Activated T-cell treated with anti-CD3 and anti-CD28 coated beads, Interleukin-2, amount 50 U/mL, for 4 hours (primary cell): ENCODE measurements around the gene KCNQ5. TPM values are rescaled to one million over a fixed set of nuclear protein-coding genes. Genes with fewer than 3 reads are reported as not detected.

ENCODE experiments used
- ATAC-seq, 2 donors: fragments of 200-7000 bp; cut with Tn5 transposase; one replicate each; pipeline ENCODE4 v1.10.0; 2021
- DNase-seq: peaks from one replicate; pipeline ENCODE4 v3.0.0-alpha.2; 2020
- H3K27me3 Mint-ChIP-seq: one replicate; pipeline ENCODE4 v1.8.0; 2021; ENCODE audit warnings: low read depth, mixed read lengths
- H3K36me3 Mint-ChIP-seq: one replicate; pipeline ENCODE4 v1.8.0; 2022; ENCODE audit warnings: mixed read lengths; ENCODE audit not compliant: insufficient read depth
- H3K4me1 Mint-ChIP-seq: one replicate; pipeline ENCODE4 v1.8.0; 2021; ENCODE audit warnings: low read depth, mixed read lengths
- H3K4me3 Mint-ChIP-seq: one replicate; pipeline ENCODE4 v1.8.0; 2021; ENCODE audit warnings: mild to moderate bottlenecking, moderate library complexity, mixed read lengths
- H3K9me3 Mint-ChIP-seq: one replicate; pipeline ENCODE4 v1.8.0; 2021; ENCODE audit warnings: mixed read lengths
- total RNA-seq, 3 donors: library from RNA; stranded (reverse); gene quantifications; one replicate each; pipeline ENCODE4 v1.2.1, GENCODE V29; 2021

KCNQ5 gene
- total RNA-seq, 3 donors from 2014 or later, result 9.7 to 13.1 (median 11.0) TPM

- no peak for ATAC-seq
- no peaks in the 10 kb centered on the region for H3K4me1 Mint-ChIP-seq
- peaks cover 4% of the 10 kb centered on the region for H3K36me3 Mint-ChIP-seq
- H3K4me3 Mint-ChIP-seq, result no peak overlapping the region
- no peak for DNase-seq
- no peaks in the 10 kb centered on the region for H3K27me3 Mint-ChIP-seq
- no peaks in the 10 kb centered on the region for H3K9me3 Mint-ChIP-seq
These were observed 378.6 kb downstream of the KCNQ5 start for GRCh38 chr6:73000460-73000859.

- DNase-seq (no peak), ATAC-seq (no peak)
- Mint-ChIP-seq H3K27me3 (no peaks in the 10 kb centered on the region), H3K4me3 (no peak overlapping the region), H3K36me3 (peaks cover 14% of the 10 kb centered on the region), H3K9me3 (no peaks in the 10 kb centered on the region), H3K4me1 (no peaks in the 10 kb centered on the region)
These were observed 380.7 kb downstream of the KCNQ5 start for GRCh38 chr6:73002588-73002987.

- Mint-ChIP-seq H3K27me3 (no peaks in the 10 kb centered on the region), H3K4me3 (no peak overlapping the region), H3K9me3 (no peaks in the 10 kb centered on the region), H3K4me1 (no peaks in the 10 kb centered on the region), H3K36me3 (peaks cover 18% of the 10 kb centered on the region)
- DNase-seq (no peak), ATAC-seq (no peak)
These were observed 381.4 kb downstream of the KCNQ5 start for GRCh38 chr6:73003302-73003701.

- Mint-ChIP-seq H3K4me1 (no peaks in the 10 kb centered on the region), H3K4me3 (no peak overlapping the region), H3K9me3 (no peaks in the 10 kb centered on the region), H3K27me3 (no peaks in the 10 kb centered on the region), H3K36me3 (peaks cover 22% of the 10 kb centered on the region)
- ATAC-seq (no peak), DNase-seq (no peak)
These were observed 382.4 kb downstream of the KCNQ5 start for GRCh38 chr6:73004231-73004630.

- Mint-ChIP-seq H3K27me3 (no peaks in the 10 kb centered on the region), H3K4me1 (no peaks in the 10 kb centered on the region), H3K36me3 (peaks cover 24% of the 10 kb centered on the region), H3K4me3 (no peak overlapping the region), H3K9me3 (no peaks in the 10 kb centered on the region)
- DNase-seq, result no peak
- no peak for ATAC-seq
These were observed 383.0 kb downstream of the KCNQ5 start for GRCh38 chr6:73004861-73005260.

GRCh38 chr6:73006146-73006545 lies 384.3 kb downstream of the KCNQ5 start:
- no peaks in the 10 kb centered on the region for H3K27me3 Mint-ChIP-seq
- H3K4me3 Mint-ChIP-seq, result no peak overlapping the region
- ATAC-seq (no peak), DNase-seq (no peak)
- peaks cover 21% of the 10 kb centered on the region for H3K36me3 Mint-ChIP-seq
- H3K9me3 Mint-ChIP-seq, result no peaks in the 10 kb centered on the region
- no peaks in the 10 kb centered on the region for H3K4me1 Mint-ChIP-seq

- no peak overlapping the region for H3K4me3 Mint-ChIP-seq
- no peak for ATAC-seq
- H3K9me3 Mint-ChIP-seq, result no peaks in the 10 kb centered on the region
- H3K36me3 Mint-ChIP-seq, result peaks cover 16% of the 10 kb centered on the region
- no peak for DNase-seq
- H3K27me3 Mint-ChIP-seq, result no peaks in the 10 kb centered on the region
- H3K4me1 Mint-ChIP-seq, result no peaks in the 10 kb centered on the region
These were observed 390.1 kb downstream of the KCNQ5 start for GRCh38 chr6:73011945-73012344.

GRCh38 chr6:73017476-73017875 lies 395.6 kb downstream of the KCNQ5 start:
- Mint-ChIP-seq H3K4me3 (no peak overlapping the region), H3K36me3 (no peaks in the 10 kb centered on the region), H3K27me3 (no peaks in the 10 kb centered on the region)

GRCh38 chr6:73024598-73024997 lies 402.7 kb downstream of the KCNQ5 start:
- no peak for ATAC-seq
- no peaks in the 10 kb centered on the region for H3K9me3 Mint-ChIP-seq
- H3K4me3 Mint-ChIP-seq, result no peak overlapping the region
- H3K36me3 Mint-ChIP-seq, result no peaks in the 10 kb centered on the region
- no peak for DNase-seq
- H3K4me1 Mint-ChIP-seq, result no peaks in the 10 kb centered on the region
- no peaks in the 10 kb centered on the region for H3K27me3 Mint-ChIP-seq

More at GRCh38 chr6:73017476-73017875, 395.6 kb downstream of the KCNQ5 start:
- H3K9me3 Mint-ChIP-seq, result no peaks in the 10 kb centered on the region
- H3K4me1 Mint-ChIP-seq, result no peaks in the 10 kb centered on the region
- ATAC-seq (no peak), DNase-seq (no peak)

- Mint-ChIP-seq H3K27me3 (no peaks in the 10 kb centered on the region), H3K9me3 (no peaks in the 10 kb centered on the region), H3K36me3 (no peaks in the 10 kb centered on the region), H3K4me1 (peaks cover 3% of the 10 kb centered on the region), H3K4me3 (no peak overlapping the region)
- no peak for DNase-seq
- no peak for ATAC-seq
These were observed 405.8 kb downstream of the KCNQ5 start for GRCh38 chr6:73027691-73028090.

GRCh38 chr6:73028124-73028766 lies 406.4 kb downstream of the KCNQ5 start:
- Mint-ChIP-seq H3K27me3 (no peaks in the 10 kb centered on the region), H3K4me3 (no peak overlapping the region), H3K4me1 (peaks cover 3% of the 10 kb centered on the region), H3K9me3 (no peaks in the 10 kb centered on the region), H3K36me3 (no peaks in the 10 kb centered on the region)
- ATAC-seq, result no peak
- no peak for DNase-seq

GRCh38 chr6:73028893-73029450 lies 407.1 kb downstream of the KCNQ5 start:
- Mint-ChIP-seq H3K9me3 (no peaks in the 10 kb centered on the region), H3K4me1 (peaks cover 3% of the 10 kb centered on the region), H3K27me3 (no peaks in the 10 kb centered on the region), H3K36me3 (no peaks in the 10 kb centered on the region), H3K4me3 (no peak overlapping the region)
- no peak for DNase-seq
- no peak for ATAC-seq

- Mint-ChIP-seq H3K27me3 (no peaks in the 10 kb centered on the region), H3K4me3 (no peak overlapping the region), H3K36me3 (no peaks in the 10 kb centered on the region), H3K4me1 (peaks cover 3% of the 10 kb centered on the region), H3K9me3 (no peaks in the 10 kb centered on the region)
- no peak for DNase-seq
- ATAC-seq, result no peak
These were observed 408.4 kb downstream of the KCNQ5 start for GRCh38 chr6:73030257-73030656.

GRCh38 chr6:73030791-73031782 lies 409.2 kb downstream of the KCNQ5 start:
- DNase-seq, result no peak
- Mint-ChIP-seq H3K9me3 (no peaks in the 10 kb centered on the region), H3K4me1 (peaks cover 3% of the 10 kb centered on the region), H3K27me3 (no peaks in the 10 kb centered on the region), H3K36me3 (no peaks in the 10 kb centered on the region), H3K4me3 (no peak overlapping the region)
- no peak for ATAC-seq
